ENCODE data around the gene CFAP46. TPM values are rescaled to one million over a fixed set of nuclear protein-coding genes. Genes with fewer than 3 reads are reported as not detected.

CFAP46 gene
- total RNA-seq, 4 donors from 2014 or later = not detected

- TF ChIP-seq POLR2A (IDR thresholded peaks at IDR 0.05) = no peak
- TF ChIP-seq, protein P1, sequence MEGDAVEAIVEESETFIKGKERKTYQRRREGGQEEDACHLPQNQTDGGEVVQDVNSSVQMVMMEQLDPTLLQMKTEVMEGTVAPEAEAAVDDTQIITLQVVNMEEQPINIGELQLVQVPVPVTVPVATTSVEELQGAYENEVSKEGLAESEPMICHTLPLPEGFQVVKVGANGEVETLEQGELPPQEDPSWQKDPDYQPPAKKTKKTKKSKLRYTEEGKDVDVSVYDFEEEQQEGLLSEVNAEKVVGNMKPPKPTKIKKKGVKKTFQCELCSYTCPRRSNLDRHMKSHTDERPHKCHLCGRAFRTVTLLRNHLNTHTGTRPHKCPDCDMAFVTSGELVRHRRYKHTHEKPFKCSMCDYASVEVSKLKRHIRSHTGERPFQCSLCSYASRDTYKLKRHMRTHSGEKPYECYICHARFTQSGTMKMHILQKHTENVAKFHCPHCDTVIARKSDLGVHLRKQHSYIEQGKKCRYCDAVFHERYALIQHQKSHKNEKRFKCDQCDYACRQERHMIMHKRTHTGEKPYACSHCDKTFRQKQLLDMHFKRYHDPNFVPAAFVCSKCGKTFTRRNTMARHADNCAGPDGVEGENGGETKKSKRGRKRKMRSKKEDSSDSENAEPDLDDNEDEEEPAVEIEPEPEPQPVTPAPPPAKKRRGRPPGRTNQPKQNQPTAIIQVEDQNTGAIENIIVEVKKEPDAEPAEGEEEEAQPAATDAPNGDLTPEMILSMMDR (IDR thresholded peaks at IDR 0.05) = no peak
- Histone ChIP-seq H3K4me1 (no peaks in the 10 kb centered on the region), H3K27ac (no peak overlapping the region), H3K9me3 (no peaks in the 10 kb centered on the region), H3K4me3 (no peak overlapping the region), H3K36me3 (no peaks in the 10 kb centered on the region), H3K27me3 (no peaks in the 10 kb centered on the region)
- DNase-seq = no peak
Measured at GRCh38 chr10:132953428-132953827, 11.1 kb upstream of the CFAP46 start.

DNA sequence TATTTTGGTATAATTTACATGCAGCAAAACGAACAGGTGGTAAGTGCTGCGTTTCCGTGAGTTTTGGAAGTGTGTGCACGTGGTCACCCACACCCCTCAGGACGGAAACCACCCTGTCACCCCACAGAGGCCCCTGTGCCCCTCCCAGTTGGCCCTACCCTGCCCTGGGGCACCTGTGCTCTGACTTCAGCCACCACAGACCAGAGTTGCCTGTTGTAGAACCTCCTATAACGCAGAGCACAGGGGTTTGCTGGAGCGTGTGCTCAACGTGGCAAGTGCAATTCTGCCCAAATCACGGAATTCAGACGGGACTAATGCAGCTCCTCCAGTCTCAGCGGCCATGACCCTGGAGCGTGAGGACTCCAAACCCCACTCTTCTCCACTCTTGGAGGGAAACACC lies 9.6 kb upstream of the CFAP46 start:
- H3K4me3 ChIP-seq = no peak overlapping the region
- no peaks in the 10 kb centered on the region for H3K36me3 ChIP-seq
- no peaks in the 10 kb centered on the region for H3K4me1 ChIP-seq
- no peaks in the 10 kb centered on the region for H3K9me3 ChIP-seq
- no peak overlapping the region for H3K27ac ChIP-seq
- peak in 1 of 3 donors; percentile 19 for DNase-seq
- H3K27me3 ChIP-seq = no peaks in the 10 kb centered on the region
- TF ChIP-seq POLR2A (IDR thresholded peaks at IDR 0.05) = no peak
- TF ChIP-seq, protein P1 (IDR thresholded peaks at IDR 0.05) = no peak

DNA sequence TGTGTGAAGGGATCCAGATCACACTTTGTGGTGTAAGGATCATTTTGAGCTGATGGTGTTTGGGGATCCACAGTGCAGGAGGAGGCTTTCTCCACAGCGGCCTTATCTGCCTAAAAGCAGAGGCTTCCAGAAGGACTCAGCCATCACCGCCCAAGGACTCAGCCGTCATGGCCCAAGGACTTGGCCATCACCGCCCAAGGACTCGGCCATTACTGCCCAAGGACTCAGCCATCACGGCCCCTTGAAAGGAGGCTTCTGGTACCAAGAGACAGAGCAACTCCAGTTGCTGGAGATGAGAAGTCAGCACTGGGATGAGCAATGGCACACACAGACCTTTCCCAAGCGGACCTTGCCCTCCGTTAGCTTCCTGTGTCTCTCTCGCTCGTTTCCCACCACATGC lies 6.0 kb upstream of the CFAP46 start:
- H3K36me3 ChIP-seq = no peaks in the 10 kb centered on the region
- TF ChIP-seq, protein P1 (IDR thresholded peaks at IDR 0.05) = no peak
- TF ChIP-seq POLR2A (IDR thresholded peaks at IDR 0.05) = no peak
- no peak overlapping the region for H3K27ac ChIP-seq
- no peaks in the 10 kb centered on the region for H3K9me3 ChIP-seq
- no peaks in the 10 kb centered on the region for H3K27me3 ChIP-seq
- peak in 1 of 3 donors; percentile 35 for DNase-seq
- H3K4me1 ChIP-seq = no peaks in the 10 kb centered on the region
- no peak overlapping the region for H3K4me3 ChIP-seq

GRCh38 chr10:132947843-132948242 lies 5.5 kb upstream of the CFAP46 start:
- Histone ChIP-seq H3K27me3 (peaks cover 0 to 4% of the 10 kb centered on the region in 2 donors), H3K4me3 (no peak overlapping the region), H3K4me1 (peaks cover 0 to 2% (median 0%) of the 10 kb centered on the region in 4 donors), H3K36me3 (no peaks in the 10 kb centered on the region), H3K9me3 (no peaks in the 10 kb centered on the region), H3K27ac (no peak overlapping the region)
- no peak for DNase-seq
- TF ChIP-seq, protein P1 (IDR thresholded peaks at IDR 0.05) = no peak
- no peak for TF ChIP-seq POLR2A (IDR thresholded peaks at IDR 0.05)

DNA sequence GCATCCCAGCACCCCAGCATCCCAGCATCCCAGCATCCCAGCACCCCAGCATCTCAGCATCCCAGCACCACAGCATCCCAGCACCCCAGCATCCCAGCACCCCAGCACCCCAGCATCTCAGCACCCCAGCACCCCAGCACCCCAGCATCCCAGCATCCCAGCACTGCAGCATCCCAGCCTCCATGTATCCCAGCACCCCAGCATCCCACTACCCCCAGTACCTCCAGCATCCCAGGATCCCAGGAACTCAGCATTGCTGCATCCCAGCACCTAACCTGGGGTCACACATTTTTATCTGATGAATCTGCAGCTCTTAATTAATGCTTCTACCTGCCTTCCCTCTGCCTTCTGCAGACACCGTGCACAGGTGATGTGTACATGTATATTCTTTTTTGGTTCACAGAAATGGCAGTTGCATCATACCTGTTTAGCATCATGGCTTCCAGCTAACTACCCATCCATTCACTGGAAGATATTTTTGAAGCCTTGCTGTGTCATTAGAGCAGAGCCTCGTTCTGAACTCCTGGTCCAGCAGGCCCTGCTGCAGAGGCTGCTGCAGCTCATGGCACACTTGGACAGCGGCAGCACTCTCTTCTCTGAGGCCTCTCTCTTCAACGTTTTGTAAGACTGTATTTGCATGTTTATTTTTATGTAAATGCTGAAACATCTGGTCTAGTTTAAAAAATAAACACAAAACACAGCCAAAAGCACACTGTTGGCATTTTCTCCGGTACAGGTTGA lies 4.6 kb upstream of the CFAP46 start:
- TF ChIP-seq POLR2A (IDR thresholded peaks at IDR 0.05) = no peak
- TF ChIP-seq, protein P1 (IDR thresholded peaks at IDR 0.05) = no peak
- H3K27me3 ChIP-seq = peaks cover 0 to 12% of the 10 kb centered on the region in 2 donors
- no peak overlapping the region for H3K4me3 ChIP-seq
- H3K27ac ChIP-seq = no peak overlapping the region
- H3K4me1 ChIP-seq = peaks cover 0 to 11% (median 3%) of the 10 kb centered on the region in 4 donors
- no peaks in the 10 kb centered on the region for H3K9me3 ChIP-seq
- DNase-seq = peak in 1 of 3 donors; percentile 25
- H3K36me3 ChIP-seq = no peaks in the 10 kb centered on the region

All from Peyer's patch (tissue), 4 donors.